Measurements from ENCODE around the gene MYO5A.

DNA sequence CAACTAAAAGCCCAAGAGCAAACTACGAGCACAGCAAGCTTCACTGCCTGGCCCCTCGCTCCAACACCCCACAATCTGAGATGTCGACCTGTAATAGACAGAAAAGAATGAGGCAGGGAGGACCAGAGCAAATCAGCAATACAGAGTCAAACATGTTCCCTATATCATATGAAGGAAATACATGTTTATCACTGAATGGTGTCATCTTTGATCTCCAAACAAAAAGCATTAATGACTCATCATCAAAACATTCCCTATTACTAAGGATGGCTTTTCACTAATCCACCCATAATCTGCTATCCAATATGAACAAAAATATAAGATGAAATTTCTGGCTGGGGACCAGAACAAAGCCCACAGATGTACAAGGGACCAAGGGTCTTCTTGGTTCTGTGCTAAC, 34.7 kb downstream of the MYO5A start:
- no peak for TF ChIP-seq POLR2A (IDR thresholded peaks at IDR 0.05)
- TF ChIP-seq, protein P1, sequence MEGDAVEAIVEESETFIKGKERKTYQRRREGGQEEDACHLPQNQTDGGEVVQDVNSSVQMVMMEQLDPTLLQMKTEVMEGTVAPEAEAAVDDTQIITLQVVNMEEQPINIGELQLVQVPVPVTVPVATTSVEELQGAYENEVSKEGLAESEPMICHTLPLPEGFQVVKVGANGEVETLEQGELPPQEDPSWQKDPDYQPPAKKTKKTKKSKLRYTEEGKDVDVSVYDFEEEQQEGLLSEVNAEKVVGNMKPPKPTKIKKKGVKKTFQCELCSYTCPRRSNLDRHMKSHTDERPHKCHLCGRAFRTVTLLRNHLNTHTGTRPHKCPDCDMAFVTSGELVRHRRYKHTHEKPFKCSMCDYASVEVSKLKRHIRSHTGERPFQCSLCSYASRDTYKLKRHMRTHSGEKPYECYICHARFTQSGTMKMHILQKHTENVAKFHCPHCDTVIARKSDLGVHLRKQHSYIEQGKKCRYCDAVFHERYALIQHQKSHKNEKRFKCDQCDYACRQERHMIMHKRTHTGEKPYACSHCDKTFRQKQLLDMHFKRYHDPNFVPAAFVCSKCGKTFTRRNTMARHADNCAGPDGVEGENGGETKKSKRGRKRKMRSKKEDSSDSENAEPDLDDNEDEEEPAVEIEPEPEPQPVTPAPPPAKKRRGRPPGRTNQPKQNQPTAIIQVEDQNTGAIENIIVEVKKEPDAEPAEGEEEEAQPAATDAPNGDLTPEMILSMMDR (IDR thresholded peaks at IDR 0.05), result no peak
